Sigmoid colon (tissue), 7 donors: ENCODE results near the gene SDF2L1. TPM values are rescaled to one million over a fixed set of nuclear protein-coding genes. Genes with fewer than 3 reads are reported as not detected.
"Not testable (repeated sequence)": the region's sequence is repeated elsewhere in the genome, so short reads cannot be mapped to it uniquely, and the experiment has no call there.

ENCODE experiments used
- DNase-seq: peaks from one replicate; pipeline ENCODE4 v3.0.0-alpha.2; 2019
- H3K27ac ChIP-seq, 4 donors: fragments of 200-600 bp; sonication (generic); one replicate each; pipeline ENCODE4 v1.5.1; 2016 to 2019; ENCODE audit warnings: mild to moderate bottlenecking in 1 of 4
- H3K27me3 ChIP-seq, 3 donors: fragments of 200-600 bp; sonication (generic); one replicate each; pipeline ENCODE4 v1.5.1; 2019; ENCODE audit warnings: mild to moderate bottlenecking in 1 of 3
- H3K36me3 ChIP-seq, 4 donors: fragments of 200-600 bp; sonication (generic); one replicate each; pipeline ENCODE4 v1.5.1; 2016 to 2019
- H3K4me1 ChIP-seq, 4 donors: fragments of 200-600 bp; sonication (generic); one replicate each; pipeline ENCODE4 v1.5.1; 2017 to 2019
- H3K4me3 ChIP-seq, 4 donors: fragments of 200-600 bp; sonication (generic); one replicate each; pipeline ENCODE4 v1.5.1; 2017 to 2019; ENCODE audit warnings: mild to moderate bottlenecking in 2 of 4, moderate library complexity in 1 of 4
- H3K9me3 ChIP-seq, 4 donors: fragments of 200-600 bp in 3 of 4; sonication (generic) in 3 of 4; one replicate each; pipeline versions ENCODE4 v1.5.1 to v1.6.1; 2013 to 2019
- CTCF ChIP-seq, 4 experiments: fragments of 450-650 bp in 3 of 4; fragments of 200-600 bp in 1 of 4; IDR thresholded peaks; one replicate each; pipeline ENCODE4 v1.5.1; 2016 to 2019; ENCODE audit warnings: antibody characterized with exemption in 4 of 4, mild to moderate bottlenecking in 3 of 4, moderate library complexity in 2 of 4
- EP300 ChIP-seq, 4 donors: sonication (generic); formaldehyde crosslinking; IDR thresholded peaks; one replicate each; pipeline ENCODE4 v1.6.1; 2017; ENCODE audit warnings: antibody characterized with exemption in 4 of 4
- POLR2A ChIP-seq, 2 donors: fragments of 450-650 bp; IDR thresholded peaks; one replicate each; pipeline ENCODE4 v1.6.1; 2016; ENCODE audit warnings: antibody characterized with exemption in 2 of 2, mild to moderate bottlenecking in 2 of 2, moderate library complexity in 2 of 2
- POLR2AphosphoS5 ChIP-seq, 4 donors: sonication (generic); formaldehyde crosslinking; IDR thresholded peaks; one replicate each; pipeline ENCODE4 v1.6.1; 2017; ENCODE audit warnings: antibody characterized with exemption in 4 of 4
- WGBS, 2 donors: extraction: QIAGEN DNeasy Blood & Tissue Kit; methylation state at CpG; one replicate each; pipeline ENCODE4 v1.1.7; 2013; 5-methylcytosine and 5-hydroxymethylcytosine counted together
- intact Hi-C: fragments of 100-400 bp; cut with DNase I; formaldehyde crosslinking; loops from one replicate; pipeline ENCODE4 v1.15.1; 2023
- polyA plus RNA-seq, 3 donors: library from polyadenylated mRNA; stranded (reverse); fragments of 200-250 nt; gene quantifications; one replicate each; pipeline ENCODE4 v1.2.3, GENCODE V29; 2013
- total RNA-seq, 4 donors: library from RNA; depleted of rRNA; stranded (reverse); fragments of >200 nt; gene quantifications; one replicate each; pipeline ENCODE4 v1.1.0, GENCODE V29; 2016
- donor health status: healthy with polysubstance abuse.
- donor health status: Bipolar disorder and iron deficiency.
- donor health status: healthy.

Gene SDF2L1
- total and polyA plus RNA-seq, 7 donors: 6.1 to 127 (median 25.0) TPM

DNA sequence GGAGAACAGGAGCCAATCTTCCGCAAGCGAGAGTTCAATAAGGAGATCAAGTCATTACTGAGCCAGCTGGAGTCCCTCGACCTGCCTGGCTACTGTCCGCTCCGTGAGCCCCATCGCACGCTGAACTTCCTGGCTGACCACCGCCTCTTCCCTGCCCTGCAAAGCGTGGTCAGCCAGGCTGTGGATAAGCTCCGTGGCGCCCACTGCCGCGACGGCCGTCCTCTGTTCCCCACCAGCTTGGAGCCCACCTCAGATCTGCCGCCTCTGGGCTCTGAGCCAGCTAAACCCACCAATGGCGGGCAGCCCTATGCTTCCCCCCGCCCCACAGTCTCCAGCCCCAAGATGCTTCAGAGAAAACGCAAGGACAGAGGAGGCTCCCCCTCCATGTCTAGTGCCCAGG, 7.3 kb upstream of the SDF2L1 start:
- 90 to 92% methylated on average over 19 of the region's 19 CpGs for WGBS, 2 donors
- no peak for DNase-seq

DNA sequence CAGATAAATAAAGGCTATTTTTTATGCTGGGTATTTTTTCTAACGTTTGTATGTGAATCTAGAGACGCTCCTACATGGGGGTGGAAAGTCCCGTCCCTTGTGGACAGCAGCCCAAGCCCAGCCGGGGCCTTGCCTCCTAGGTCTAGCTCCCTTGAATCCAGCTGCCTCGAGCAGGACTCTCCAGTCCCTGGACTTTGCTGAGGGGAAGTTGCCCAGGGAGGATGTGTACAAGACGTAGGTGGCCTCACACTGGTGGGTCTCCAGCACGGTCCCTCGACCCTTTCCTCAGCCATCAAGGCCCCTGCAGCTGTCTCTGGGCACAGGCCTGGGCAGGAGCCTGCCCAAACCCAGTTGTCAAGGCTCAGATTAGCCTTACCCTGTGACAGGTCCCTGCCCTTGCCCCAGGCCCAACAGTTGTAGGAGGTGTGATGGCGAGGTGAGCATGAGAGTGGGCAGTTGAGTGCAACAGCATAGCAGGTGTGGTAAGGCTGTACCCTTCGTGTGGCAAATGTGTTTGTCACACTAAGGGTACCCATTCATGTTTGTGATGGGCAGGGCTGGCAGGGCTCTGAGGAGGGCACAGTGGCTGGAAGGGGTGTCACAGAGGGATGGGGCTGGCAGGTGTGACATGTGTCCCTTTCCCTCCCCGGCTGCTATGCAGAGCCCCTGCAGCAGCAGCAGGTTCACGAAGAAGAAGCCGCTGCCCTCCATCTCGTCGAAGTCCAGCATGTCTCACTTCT, 6.2 kb upstream of the SDF2L1 start:
- H3K4me1 ChIP-seq: peaks cover 0 to under 1% (median 0%) of the 10 kb centered on the region in 4 donors
- no peak for TF ChIP-seq POLR2AphosphoS5 (IDR thresholded peaks at IDR 0.05)
- no peak overlapping the region for H3K27ac ChIP-seq
- H3K36me3 ChIP-seq: no peaks in the 10 kb centered on the region
- intact Hi-C loops: no loop called here
- WGBS, 2 donors: 86 to 89% methylated on average over 15 of the region's 15 CpGs
- no peaks in the 10 kb centered on the region for H3K9me3 ChIP-seq
- DNase-seq: no peak
- no peaks in the 10 kb centered on the region for H3K27me3 ChIP-seq
- H3K4me3 ChIP-seq: no peak overlapping the region

More for the DNA sequence above, 7.3 kb upstream of the SDF2L1 start:
- no peak overlapping the region for H3K4me3 ChIP-seq
- intact Hi-C loops: no loop called here
- no peaks in the 10 kb centered on the region for H3K36me3 ChIP-seq
- H3K4me1 ChIP-seq: peaks cover 0 to 4% (median 2%) of the 10 kb centered on the region in 4 donors
- H3K27me3 ChIP-seq: no peaks in the 10 kb centered on the region
- H3K9me3 ChIP-seq: no peaks in the 10 kb centered on the region
- no peak for TF ChIP-seq EP300 (IDR thresholded peaks at IDR 0.05)
- H3K27ac ChIP-seq: no peak overlapping the region

DNA sequence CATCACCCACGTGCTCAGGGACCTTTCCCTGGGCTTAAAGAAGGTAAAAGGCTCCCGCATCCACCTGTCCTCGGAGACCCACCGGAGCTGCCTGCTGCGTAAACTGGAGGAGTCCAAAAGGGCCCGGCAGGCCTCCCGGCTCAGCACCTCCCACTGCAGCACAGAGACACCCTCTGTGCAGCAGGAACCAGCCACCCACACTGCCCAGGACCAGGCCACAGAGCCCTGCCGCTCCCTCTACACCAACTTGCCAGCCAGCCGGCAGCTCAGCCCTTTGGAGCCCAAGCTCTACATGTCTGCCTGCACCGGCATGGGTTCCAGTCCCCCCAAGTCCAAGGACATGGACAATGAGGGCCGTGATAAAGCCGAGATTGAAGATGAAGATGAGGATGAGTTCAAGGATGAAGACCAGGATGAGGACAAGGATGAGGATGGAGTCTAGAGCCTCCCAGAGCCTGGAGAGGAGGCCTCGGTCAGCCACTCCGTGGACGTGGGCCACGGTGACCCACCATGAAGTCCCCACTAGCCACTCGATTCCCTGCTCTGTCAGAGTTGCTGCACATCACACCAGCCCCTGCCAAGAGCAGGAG, 5.4 kb upstream of the SDF2L1 start:
- TF ChIP-seq POLR2AphosphoS5 (IDR thresholded peaks at IDR 0.05): no peak
- no peak for TF ChIP-seq POLR2A (IDR thresholded peaks at IDR 0.05)
- TF ChIP-seq CTCF (IDR thresholded peaks at IDR 0.05): no peak
- no peak for TF ChIP-seq EP300 (IDR thresholded peaks at IDR 0.05)
- Histone ChIP-seq H3K36me3 (no peaks in the 10 kb centered on the region), H3K4me3 (no peak overlapping the region), H3K27me3 (no peaks in the 10 kb centered on the region), H3K27ac (no peak overlapping the region), H3K9me3 (no peaks in the 10 kb centered on the region), H3K4me1 (peaks cover 0 to 8% (median 7%) of the 10 kb centered on the region in 4 donors)
- intact Hi-C loops: no loop called here
- 94 to 95% methylated on average over 17 of the region's 17 CpGs for WGBS, 2 donors
- DNase-seq: no peak

GRCh38 chr22:21637450-21637849, 4.7 kb upstream of the SDF2L1 start:
- H3K27me3 ChIP-seq, intact Hi-C loops, DNase-seq, H3K4me3 ChIP-seq, H3K36me3 ChIP-seq, H3K9me3 ChIP-seq, H3K27ac ChIP-seq: not testable (repeated sequence)
- 74 to 90% methylated on average over 2 of the region's 2 CpGs for WGBS, 2 donors
- peaks cover 0 to 11% (median 9%) of the 10 kb centered on the region in 4 donors for H3K4me1 ChIP-seq

GRCh38 chr22:21639359-21639758, 2.7 kb upstream of the SDF2L1 start:
- H3K27me3 ChIP-seq: no peaks in the 10 kb centered on the region
- intact Hi-C loops: no loop called here
- TF ChIP-seq EP300 (IDR thresholded peaks at IDR 0.05): no peak
- TF ChIP-seq CTCF (IDR thresholded peaks at IDR 0.05): no peak
- no peak for TF ChIP-seq POLR2A (IDR thresholded peaks at IDR 0.05)
- TF ChIP-seq POLR2AphosphoS5 (IDR thresholded peaks at IDR 0.05): no peak
- peaks cover 0 to 23% (median 20%) of the 10 kb centered on the region in 4 donors for H3K4me1 ChIP-seq
- 87 to 89% methylated on average over 4 of the region's 4 CpGs for WGBS, 2 donors
- no peaks in the 10 kb centered on the region for H3K36me3 ChIP-seq
- H3K4me3 ChIP-seq: no peak overlapping the region
- no peaks in the 10 kb centered on the region for H3K9me3 ChIP-seq
- no peak overlapping the region for H3K27ac ChIP-seq
- DNase-seq: no peak

DNA sequence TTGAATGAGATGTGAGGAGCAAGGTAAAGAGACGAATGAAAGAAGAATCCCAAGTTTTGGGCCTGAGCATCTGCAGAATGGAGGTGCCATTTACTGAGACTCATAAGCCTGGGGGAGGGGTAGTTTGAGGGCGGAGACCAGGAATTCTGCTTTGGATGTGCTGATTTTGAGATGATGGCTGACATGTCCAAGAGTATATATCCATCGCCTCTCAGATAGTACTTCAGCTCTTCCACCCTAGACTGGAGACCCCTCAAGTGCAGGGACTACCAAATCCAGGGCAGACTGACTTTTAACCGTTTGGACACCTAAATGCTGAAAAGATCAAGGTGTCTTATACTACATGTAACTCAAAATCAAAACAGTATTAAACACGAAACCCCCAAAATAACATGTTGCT, 1.3 kb upstream of the SDF2L1 start:
- H3K4me3 ChIP-seq: no peak overlapping the region
- H3K27ac ChIP-seq: no peak overlapping the region
- peaks cover 0 to 23% (median 20%) of the 10 kb centered on the region in 4 donors for H3K4me1 ChIP-seq
- no peak for DNase-seq
- H3K27me3 ChIP-seq: no peaks in the 10 kb centered on the region
- intact Hi-C loops: no loop called here
- H3K9me3 ChIP-seq: no peaks in the 10 kb centered on the region
- 84 to 89% methylated on average over 5 of the region's 5 CpGs for WGBS, 2 donors
- no peaks in the 10 kb centered on the region for H3K36me3 ChIP-seq
- TF ChIP-seq EP300 (IDR thresholded peaks at IDR 0.05) (no peak), POLR2A (IDR thresholded peaks at IDR 0.05) (no peak), CTCF (IDR thresholded peaks at IDR 0.05) (no peak), POLR2AphosphoS5 (IDR thresholded peaks at IDR 0.05) (no peak)
